HG03060 (cell line): ENCODE measurements around the gene PCNX4.
"Not testable (repeated sequence)": the region's sequence is repeated elsewhere in the genome, so short reads cannot be mapped to it uniquely, and the experiment has no call there.

Experiments
- ATAC-seq: cut with Tn5 transposase; IDR thresholded peaks from one replicate; pipeline ENCODE4 v1.9.1; 2021; ENCODE audit warnings: low read depth, moderate number of reproducible peaks; ENCODE audit not compliant: unreplicated experiment

The PCNX4 gene

DNA sequence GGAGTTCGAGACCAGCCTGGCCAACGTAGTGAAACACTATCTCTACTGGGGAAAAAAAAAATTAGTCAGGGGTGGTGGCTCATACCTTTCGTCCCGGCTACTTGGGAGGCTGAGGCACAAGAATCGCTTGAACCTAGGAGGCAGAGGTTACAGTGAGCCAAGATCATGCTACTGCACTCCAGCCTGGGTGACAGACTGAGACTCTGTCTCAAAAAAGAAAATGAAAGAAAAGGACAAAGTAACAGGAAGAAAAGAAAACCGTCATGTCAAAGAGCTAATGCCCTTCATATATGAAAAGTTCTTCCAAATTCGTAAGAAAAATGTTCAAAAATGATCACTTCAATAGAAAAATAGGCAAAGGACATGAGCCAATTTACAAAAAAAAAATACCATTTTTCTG is 8.1 kb downstream of the PCNX4 start:
- ATAC-seq: not testable (repeated sequence)

GRCh38 chr14:60101786-60102185 is 10.1 kb downstream of the PCNX4 start:
- ATAC-seq: no peak

DNA sequence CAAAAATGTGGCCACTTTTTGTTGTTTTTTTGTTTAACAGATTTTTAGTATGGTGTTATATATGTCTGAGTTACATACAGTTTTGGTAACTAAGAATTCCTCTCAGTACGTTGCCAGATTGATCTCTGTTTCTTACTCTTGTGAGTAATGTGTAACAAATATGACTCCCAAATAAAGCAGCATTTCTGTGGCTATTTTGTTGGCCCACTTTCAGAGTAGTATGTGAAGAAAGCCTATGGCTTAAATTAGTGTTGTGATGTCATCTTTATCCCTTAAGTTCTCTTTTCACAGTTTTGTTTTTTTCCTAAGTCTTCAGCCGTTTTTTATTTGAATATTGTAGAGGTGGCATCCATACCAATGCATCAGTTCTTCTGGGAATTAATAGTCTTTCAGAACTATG is 10.7 kb downstream of the PCNX4 start:
- ATAC-seq: no peak

- ATAC-seq: no peak
Observed at GRCh38 chr14:60106339-60106738, 14.6 kb downstream of the PCNX4 start.

- ATAC-seq: no peak
Observed at GRCh38 chr14:60107477-60107876, 15.8 kb downstream of the PCNX4 start.

DNA sequence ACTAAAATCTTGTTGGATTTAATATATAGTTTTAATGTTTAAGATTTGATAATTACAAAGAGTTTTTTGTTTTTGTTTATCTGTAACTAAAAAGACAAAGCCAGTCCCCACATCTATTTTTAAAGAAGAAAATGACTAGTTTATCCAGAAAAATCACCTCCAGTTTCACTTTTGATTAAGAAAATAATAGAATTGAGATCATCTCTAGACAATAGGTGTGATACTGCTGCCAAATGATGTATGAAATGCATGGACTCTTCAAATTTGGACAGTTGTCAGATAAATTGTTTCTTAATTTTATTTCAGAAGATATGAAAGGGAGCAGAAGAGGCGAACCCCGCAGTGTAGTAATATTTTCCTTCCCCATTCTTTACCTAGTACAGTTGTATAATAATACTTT is 20.0 kb downstream of the PCNX4 start:
- ATAC-seq: no peak

GRCh38 chr14:60114881-60115280 is 23.2 kb downstream of the PCNX4 start:
- ATAC-seq: no peak

- ATAC-seq: no peak
Observed at GRCh38 chr14:60116181-60116580, 24.5 kb downstream of the PCNX4 start.

DNA sequence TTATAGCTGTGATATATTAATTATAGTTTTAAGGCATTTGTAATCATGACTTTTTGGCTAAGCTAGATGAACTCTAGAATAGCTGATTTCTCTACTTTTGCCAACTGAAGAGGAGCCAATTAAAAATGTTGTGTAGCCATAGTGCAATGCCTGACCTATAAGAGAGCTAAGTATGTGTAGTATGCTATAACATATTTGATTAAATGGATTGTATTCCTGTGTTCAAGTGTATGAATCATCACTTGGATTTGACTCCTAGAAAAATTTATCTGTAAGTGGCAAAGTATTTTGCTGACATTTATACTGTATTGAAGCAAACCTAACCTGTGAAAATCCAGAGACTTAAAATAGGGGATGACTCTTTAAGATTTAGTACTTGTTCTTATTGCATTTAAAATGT is 34.2 kb downstream of the PCNX4 start:
- ATAC-seq: no peak

DNA sequence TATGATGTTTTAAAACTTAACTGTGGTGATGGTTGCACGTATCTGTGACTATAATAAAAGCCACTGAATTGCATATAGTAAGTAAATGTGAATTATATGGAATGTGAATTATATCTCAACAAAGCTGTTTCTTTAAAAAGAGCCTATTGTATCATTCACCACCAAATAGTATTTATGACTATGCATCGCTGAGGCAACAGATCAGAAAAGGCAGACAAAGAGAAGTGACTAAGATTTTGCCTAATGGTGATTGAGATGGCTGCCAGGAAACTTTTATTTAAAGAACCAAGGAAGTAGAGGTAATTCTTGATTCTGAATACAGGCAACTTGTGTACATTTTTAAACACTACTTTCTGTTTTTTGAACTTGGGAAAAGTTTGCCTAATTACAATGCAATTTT is 41.8 kb downstream of the PCNX4 start:
- ATAC-seq: no peak

DNA sequence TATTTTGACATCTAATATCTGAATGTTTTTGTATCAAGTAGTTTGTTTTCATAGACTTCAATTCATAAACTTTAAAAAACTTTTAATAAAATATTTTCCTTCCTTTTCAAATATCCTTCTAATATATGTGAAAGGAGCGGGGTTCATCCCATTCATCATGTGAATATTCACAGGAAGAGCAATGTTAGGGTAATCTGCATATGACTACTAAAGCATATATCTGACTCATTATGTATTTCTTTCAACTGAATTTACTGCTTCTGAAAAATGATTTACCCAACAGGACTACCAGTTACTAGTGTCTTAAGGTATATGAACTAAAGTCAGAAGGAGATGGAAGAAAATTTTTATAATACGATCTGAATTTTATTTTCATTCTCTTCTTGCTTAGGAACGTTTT is 43.0 kb downstream of the PCNX4 start:
- ATAC-seq: no peak

DNA sequence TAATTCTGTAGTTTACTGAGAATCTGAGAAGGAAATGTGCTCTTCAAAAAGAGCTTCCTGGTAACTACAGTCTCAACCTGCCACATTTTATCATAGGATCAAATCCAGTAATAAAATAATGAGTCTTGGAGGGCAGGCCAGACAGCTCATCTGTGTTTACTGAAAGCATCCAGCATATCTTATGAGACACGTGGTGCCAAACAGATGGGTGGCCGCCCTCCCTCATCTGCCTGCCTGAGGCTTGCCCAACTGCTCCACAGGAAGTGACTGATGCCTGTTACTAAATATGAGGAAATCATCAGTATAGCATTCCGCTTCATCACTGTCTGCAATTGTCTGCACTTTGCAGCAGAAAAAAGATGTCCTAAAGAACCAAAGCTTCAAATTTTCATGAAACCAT is 60.0 kb downstream of the PCNX4 start:
- ATAC-seq: peak; percentile 92

- ATAC-seq: no peak
Observed at GRCh38 chr14:60153991-60154390, 62.3 kb downstream of the PCNX4 start.

GRCh38 chr14:60154671-60155070 is 62.9 kb downstream of the PCNX4 start:
- ATAC-seq: no peak

DNA sequence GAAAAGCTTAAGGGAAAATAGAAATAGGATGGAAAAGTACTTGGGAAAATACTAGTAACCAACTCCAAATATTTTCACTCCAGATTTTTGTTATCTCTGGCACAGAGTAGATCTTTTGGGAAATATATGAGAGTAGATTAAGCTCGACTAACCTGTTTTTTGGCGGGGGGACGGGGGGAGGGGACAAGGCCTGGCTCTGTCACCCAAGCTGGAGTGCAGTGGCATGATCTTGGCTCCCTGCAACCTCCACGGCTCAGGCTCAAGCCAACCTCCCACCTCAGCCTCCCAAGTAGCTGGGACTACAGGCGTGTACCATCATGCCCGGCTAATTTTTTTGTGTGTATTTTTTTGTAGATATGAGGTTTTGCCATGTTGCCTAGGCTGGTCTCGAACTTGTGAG is 68.7 kb downstream of the PCNX4 start:
- ATAC-seq: no peak

DNA sequence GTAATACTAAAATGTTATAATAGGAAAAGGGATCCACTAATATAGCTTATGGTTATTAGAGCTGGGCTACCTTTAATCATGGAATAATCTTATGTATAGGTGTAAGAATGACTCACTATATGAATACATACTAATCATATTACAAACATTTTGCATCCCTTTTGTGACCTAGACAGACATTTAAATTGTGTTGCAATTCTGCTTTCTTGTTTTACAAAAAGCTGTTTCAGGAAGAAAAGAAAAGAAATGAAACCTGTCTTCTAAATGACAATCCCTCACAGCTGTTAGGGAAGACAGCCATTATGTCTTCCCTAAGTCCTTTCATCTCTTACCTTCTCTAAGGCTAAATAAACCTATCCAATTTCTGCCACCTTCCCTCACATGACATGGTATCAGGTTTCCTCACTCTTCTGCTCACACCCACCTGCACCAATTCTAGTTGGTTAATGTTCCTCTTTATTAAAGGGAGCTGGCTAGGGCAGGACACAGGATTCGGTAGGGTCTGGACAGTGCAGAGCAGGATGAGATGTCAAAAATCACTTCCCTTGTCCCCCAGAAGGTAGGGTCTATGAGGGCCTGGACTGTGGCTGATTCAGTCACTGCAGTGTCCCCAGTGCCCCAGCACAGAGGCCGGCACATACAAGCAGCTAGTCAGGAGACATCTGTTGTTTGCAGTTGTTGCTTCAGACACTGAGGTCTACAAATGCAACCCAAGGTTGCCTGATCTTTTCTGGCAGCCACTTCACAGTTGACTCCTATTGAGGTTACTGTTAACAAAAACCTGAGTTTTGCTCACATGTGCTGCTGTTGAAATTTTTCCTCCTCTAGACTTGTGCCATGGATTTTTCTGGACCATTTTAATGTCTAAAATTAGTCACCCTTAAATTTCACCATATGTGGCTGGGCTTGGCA is 69.7 kb downstream of the PCNX4 start:
- ATAC-seq: no peak

DNA sequence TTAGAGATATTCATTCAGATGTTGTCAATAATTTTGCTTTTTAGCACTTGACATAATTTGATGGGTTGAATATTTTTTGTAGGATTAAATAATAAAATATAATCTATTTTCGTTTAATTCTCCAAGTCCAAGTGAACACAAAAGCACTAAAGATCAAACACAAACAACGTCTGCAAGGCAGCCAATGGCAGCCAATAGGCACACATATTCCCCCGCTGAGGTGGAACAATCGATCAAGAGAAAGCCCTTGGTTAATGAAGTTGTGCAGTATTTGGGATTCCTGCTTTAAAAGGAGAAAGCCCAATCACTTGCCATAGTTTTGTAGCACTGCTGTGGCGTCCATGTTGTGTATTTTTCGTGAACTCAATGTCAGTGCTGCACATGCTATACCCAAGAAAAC is 72.0 kb downstream of the PCNX4 start:
- ATAC-seq: no peak

DNA sequence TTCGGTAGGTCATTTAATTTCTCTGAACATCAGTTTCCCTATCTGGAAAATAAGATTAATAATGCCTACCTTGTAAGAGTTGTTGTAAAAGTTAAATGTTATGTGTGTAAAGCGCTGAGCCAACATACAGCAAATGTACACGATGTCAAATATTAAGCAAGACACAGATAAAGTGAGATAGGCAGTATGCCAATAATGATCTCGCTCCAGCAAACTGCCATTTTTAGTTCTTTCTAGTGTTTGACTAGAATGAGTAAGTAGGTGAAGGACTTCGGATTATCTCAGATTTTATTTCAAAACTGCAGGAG is 72.6 kb downstream of the PCNX4 start:
- ATAC-seq: peak; percentile 5

DNA sequence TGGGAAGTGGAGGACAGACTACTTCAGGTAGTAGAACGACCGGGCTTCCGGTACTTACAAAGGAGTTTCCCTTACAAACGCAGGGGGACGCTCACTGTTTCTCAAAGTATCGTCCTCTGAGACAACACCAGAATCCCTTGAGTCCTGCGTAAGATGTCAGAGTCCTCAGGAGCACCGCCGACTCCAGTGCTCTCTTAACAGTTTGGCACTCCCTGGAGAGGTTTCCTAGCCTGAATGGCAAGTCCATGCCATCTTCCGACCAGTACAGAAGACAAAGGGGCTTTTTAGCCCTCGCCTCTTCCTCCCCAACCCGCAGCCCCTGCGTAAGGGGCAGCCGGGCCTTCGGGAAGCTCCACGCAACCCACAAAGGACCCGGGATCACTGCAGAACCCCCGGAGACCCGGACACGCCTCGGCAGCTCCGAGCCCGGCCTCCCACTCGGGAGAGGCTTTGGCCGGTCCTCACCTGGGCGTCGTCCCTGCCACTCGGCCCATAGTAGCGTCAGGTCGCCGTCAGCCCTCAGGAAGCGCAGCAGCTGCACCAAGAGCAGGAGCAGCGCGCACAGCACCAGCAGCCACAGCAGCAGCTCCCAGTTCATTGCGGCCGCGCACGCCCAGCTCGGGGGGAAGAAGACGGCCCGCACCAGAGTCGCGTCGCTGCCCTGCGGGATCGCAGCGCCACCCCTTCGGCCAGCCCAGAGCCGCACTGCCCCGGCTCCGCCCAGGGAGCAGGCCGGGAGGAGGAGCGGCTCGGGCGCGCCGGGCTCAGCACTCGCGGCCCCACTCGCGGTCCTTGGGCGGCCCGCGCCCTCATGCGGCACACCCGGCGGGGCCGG is 73.2 kb downstream of the PCNX4 start, which contains the start of gene DHRS7:
TSS of gene DHRS7 (minus strand) at position 687 of the 835 bp plus-strand sequence. CDS start at position 598, 89 bp downstream.
- peak; percentile 44 for ATAC-seq

- no peak for ATAC-seq
Observed at GRCh38 chr14:60165547-60165876, 73.8 kb downstream of the PCNX4 start.

- no peak for ATAC-seq
Observed at GRCh38 chr14:60166142-60166541, 74.4 kb downstream of the PCNX4 start.

GRCh38 chr14:60169722-60170121 is 78.0 kb downstream of the PCNX4 start:
- ATAC-seq: no peak
